ENCODE results near the gene TMEM126B.
"Not testable (repeated sequence)": the region's sequence is repeated elsewhere in the genome, so short reads cannot be mapped to it uniquely, and the experiment has no call there.

The TMEM126B gene

DNA sequence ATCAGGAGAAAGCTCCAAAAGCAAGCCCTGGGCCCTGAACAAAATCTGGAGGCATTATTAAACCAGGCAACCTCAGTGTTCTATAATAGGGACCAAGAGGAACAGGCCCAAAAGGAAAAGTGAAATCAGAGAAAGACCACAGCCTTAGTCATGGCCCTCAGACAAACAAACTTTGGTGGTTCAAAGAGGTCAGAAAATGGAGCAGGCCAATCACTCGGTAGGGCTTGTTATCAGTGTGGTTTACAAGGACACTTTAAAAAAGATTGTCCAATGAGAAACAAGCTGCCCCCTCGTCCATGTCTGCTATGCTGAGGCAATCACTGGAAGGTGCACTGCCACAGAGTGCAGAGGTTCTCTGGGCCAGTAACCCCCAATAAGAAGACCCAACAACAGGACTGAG, 19.1 kb upstream of the TMEM126B start:
- H3K4me3 ChIP-seq (ENCODE audit: low read depth in 1 of 2, low read length in 2 of 2); H3K9me3 ChIP-seq (ENCODE audit: control insufficient read depth in 1 of 2, low read length in 2 of 2); H3K36me3 ChIP-seq (ENCODE audit: control insufficient read depth in 1 of 2, insufficient read depth in 2 of 2, low read length in 2 of 2); H3K27me3 ChIP-seq (ENCODE audit: low read depth, low read length); H3K27ac ChIP-seq (ENCODE audit: low read length); H3K4me1 ChIP-seq (ENCODE audit: control insufficient read depth in 1 of 2, insufficient read depth in 2 of 2, low read length in 2 of 2): not testable (repeated sequence)

DNA sequence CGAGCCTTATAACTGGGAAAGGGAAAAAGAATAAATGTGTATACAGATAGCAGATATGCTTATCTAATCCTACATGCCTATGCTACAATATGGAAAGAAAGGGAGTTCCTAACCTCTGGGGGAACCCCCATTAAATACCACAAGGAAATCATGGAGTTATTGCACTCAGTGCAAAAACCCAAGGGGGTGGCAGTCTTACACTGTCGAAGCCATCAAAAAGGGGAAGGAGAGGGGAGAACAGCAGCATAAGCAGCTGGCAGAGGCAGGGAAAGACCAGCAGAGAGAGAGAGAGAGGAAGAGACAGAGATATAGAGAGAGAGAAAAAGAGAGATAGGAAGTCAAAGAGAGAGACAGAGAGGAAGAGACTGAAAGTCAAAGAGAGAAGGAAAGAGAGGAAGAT, 16.8 kb upstream of the TMEM126B start:
- H3K9me3 ChIP-seq (ENCODE audit: control insufficient read depth in 1 of 2, low read length in 2 of 2); H3K27ac ChIP-seq (ENCODE audit: low read length); H3K4me1 ChIP-seq (ENCODE audit: control insufficient read depth in 1 of 2, insufficient read depth in 2 of 2, low read length in 2 of 2); H3K36me3 ChIP-seq (ENCODE audit: control insufficient read depth in 1 of 2, insufficient read depth in 2 of 2, low read length in 2 of 2); H3K4me3 ChIP-seq (ENCODE audit: low read depth in 1 of 2, low read length in 2 of 2); H3K27me3 ChIP-seq (ENCODE audit: low read depth, low read length): not testable (repeated sequence)

DNA sequence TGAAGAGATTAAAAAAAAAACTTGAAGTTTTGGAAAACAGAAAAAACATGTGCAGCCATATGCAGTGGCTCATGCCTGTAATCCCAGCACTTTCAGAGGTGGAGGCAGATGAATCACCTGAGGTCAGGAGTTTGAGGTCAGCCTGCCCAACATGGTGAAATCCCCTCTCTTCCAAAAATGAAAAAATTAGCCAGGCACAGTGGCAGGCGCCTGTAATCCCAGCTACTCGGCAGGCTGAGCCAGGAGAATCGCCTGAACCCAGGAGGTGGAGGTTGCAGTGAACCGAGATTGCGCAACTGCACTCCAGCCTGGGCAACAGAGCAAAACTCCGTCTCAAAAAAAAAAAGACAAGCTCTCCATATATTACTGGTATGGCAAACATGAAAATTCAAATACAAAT, 8.9 kb upstream of the TMEM126B start:
- Histone ChIP-seq H3K9me3 (ENCODE audit: control insufficient read depth in 1 of 2, low read length in 2 of 2) (no peaks in the 10 kb centered on the region), H3K4me1 (ENCODE audit: control insufficient read depth in 1 of 2, insufficient read depth in 2 of 2, low read length in 2 of 2) (no peaks in the 10 kb centered on the region), H3K27ac (ENCODE audit: low read length) (no peak overlapping the region), H3K27me3 (ENCODE audit: low read depth, low read length) (no peaks in the 10 kb centered on the region), H3K36me3 (ENCODE audit: control insufficient read depth in 1 of 2, insufficient read depth in 2 of 2, low read length in 2 of 2) (no peaks in the 10 kb centered on the region), H3K4me3 (ENCODE audit: low read depth in 1 of 2, low read length in 2 of 2) (no peak overlapping the region)

DNA sequence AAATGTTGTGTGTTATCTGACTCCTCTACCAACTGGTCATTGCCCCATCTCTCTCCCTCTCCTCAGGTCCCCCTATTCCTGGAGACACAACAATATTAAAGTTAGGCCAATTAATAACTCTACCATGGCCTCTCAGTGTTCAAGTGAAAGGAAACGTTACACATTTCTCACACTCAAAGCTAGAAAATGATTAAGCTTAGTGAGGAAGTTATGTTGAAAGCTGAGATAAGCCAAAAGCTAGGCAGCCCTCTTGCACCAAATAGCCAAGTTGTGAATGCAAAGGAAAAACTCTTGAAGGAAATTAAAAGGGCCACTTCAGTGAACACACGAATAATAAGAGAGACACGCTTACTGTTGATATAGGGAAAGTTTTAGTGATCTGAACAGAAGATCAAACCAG, 8.1 kb upstream of the TMEM126B start:
- H3K4me3 ChIP-seq (ENCODE audit: low read depth in 1 of 2, low read length in 2 of 2) = no peak overlapping the region
- H3K36me3 ChIP-seq (ENCODE audit: control insufficient read depth in 1 of 2, insufficient read depth in 2 of 2, low read length in 2 of 2) = no peaks in the 10 kb centered on the region
- no peak overlapping the region for H3K27ac ChIP-seq (ENCODE audit: low read length)
- no peaks in the 10 kb centered on the region for H3K27me3 ChIP-seq (ENCODE audit: low read depth, low read length)
- H3K9me3 ChIP-seq (ENCODE audit: control insufficient read depth in 1 of 2, low read length in 2 of 2) = no peaks in the 10 kb centered on the region
- no peaks in the 10 kb centered on the region for H3K4me1 ChIP-seq (ENCODE audit: control insufficient read depth in 1 of 2, insufficient read depth in 2 of 2, low read length in 2 of 2)

DNA sequence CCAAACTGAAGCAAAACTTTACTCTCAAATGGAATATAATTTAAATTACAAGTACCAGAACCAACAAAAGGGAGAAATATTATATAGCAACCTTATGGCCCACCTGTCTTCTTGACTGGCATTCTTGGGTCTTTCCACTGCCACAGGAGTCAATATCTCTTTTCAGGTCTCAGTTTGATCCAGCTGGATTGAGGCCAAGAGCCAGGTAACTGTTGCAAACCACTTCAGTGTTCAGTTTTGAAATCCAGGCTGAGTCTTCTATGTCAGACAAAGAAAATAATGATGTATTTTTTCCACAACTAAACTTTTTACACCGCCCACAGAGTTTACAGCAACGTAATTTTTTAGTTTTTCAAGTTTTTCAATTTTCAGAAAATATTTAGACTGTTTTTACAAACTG, 1.9 kb upstream of the TMEM126B start:
- Histone ChIP-seq H3K36me3 (ENCODE audit: control insufficient read depth in 1 of 2, insufficient read depth in 2 of 2, low read length in 2 of 2) (peaks cover 0 to 7% of the 10 kb centered on the region in 2 donors), H3K27me3 (ENCODE audit: low read depth, low read length) (no peaks in the 10 kb centered on the region), H3K4me3 (ENCODE audit: low read depth in 1 of 2, low read length in 2 of 2) (peak overlapping the region; percentile 78 to 100), H3K9me3 (ENCODE audit: control insufficient read depth in 1 of 2, low read length in 2 of 2) (no peaks in the 10 kb centered on the region), H3K27ac (ENCODE audit: low read length) (peak overlapping the region; percentile 88), H3K4me1 (ENCODE audit: control insufficient read depth in 1 of 2, insufficient read depth in 2 of 2, low read length in 2 of 2) (peaks cover 5 to 22% of the 10 kb centered on the region in 2 donors)

DNA sequence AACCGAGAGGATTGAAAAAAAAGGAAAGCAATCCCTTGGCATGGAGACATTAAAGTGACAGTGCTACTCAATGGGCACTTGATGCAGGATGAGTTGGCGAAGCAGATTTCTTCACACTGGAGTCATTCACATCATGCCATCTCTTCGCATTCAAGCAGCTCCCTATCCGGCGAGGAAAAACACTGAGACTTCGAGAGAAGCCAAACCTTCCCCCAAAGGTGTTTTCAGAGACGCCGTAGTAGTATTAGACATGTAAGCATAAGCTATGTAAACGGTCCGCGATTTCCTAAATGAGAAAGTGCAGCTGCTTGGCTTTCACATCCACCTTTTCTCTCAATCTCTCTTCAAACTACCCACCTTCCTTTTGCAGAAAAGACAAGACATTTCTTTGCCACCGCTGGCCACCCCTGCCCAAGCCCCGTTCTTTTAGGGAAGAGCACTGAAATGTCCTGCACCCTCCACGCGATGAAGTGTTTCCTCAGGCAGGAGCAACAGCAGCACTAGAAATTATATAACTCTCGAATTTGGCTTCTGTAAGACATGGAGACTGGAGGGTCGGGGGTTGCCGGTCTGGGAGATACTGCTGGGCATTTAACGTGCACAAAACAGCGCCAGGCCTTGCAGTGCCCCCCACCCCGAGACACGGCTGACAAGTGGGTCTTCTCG, 928 bp upstream of the TMEM126B start, which contains the start of gene DLG2:
Gene DLG2, minus strand, starts transcription at position 13 of the 666 bp plus-strand sequence.
- H3K27ac ChIP-seq (ENCODE audit: low read length) = peak within 1 kb of the TSS; percentile 88
- no peaks in the 10 kb centered on the region for H3K9me3 ChIP-seq (ENCODE audit: control insufficient read depth in 1 of 2, low read length in 2 of 2)
- peaks cover 5 to 22% of the 10 kb centered on the region in 2 donors for H3K4me1 ChIP-seq (ENCODE audit: control insufficient read depth in 1 of 2, insufficient read depth in 2 of 2, low read length in 2 of 2)
- H3K27me3 ChIP-seq (ENCODE audit: low read depth, low read length) = no peaks in the 10 kb centered on the region
- peak within 1 kb of the TSS; percentile 78 to 100 for H3K4me3 ChIP-seq (ENCODE audit: low read depth in 1 of 2, low read length in 2 of 2)
- peaks cover 0 to 7% of the 10 kb centered on the region in 2 donors for H3K36me3 ChIP-seq (ENCODE audit: control insufficient read depth in 1 of 2, insufficient read depth in 2 of 2, low read length in 2 of 2)

DNA sequence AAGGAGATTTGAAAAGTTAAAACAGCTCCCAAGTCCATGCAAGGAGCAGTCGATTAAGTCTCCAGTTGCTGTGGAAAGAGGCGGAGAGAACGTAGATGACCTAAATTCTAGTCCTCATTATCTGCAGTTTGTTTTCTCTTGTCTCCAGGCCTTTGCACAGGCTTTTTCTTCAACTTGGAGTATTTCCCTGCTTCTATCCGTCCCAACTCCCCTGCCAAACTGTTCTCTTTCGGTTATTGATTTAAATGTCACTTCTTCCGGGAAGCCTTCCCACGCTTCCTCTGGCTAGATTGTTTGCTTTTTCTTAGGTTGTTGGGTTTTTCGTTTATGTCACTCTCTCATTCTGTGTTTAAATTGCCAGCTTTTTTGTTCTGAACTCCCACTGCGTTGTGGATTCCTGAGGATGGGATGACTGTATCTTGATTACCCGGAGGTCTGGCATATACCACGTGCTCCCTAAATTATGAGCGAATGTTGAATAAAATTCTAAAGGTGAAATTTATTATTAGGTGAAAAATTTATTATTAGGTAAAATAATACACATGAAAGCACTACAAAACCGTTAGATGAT, 463 bp downstream of the TMEM126B start:
- Histone ChIP-seq H3K36me3 (ENCODE audit: control insufficient read depth in 1 of 2, insufficient read depth in 2 of 2, low read length in 2 of 2) (peaks cover under 1 to 8% of the 10 kb centered on the region in 2 donors), H3K4me3 (ENCODE audit: low read depth in 1 of 2, low read length in 2 of 2) (peak overlapping the region; percentile 78 to 100), H3K27me3 (ENCODE audit: low read depth, low read length) (no peaks in the 10 kb centered on the region), H3K27ac (ENCODE audit: low read length) (peak overlapping the region; percentile 89), H3K9me3 (ENCODE audit: control insufficient read depth in 1 of 2, low read length in 2 of 2) (no peaks in the 10 kb centered on the region), H3K4me1 (ENCODE audit: control insufficient read depth in 1 of 2, insufficient read depth in 2 of 2, low read length in 2 of 2) (peaks cover 5 to 22% of the 10 kb centered on the region in 2 donors)

DNA sequence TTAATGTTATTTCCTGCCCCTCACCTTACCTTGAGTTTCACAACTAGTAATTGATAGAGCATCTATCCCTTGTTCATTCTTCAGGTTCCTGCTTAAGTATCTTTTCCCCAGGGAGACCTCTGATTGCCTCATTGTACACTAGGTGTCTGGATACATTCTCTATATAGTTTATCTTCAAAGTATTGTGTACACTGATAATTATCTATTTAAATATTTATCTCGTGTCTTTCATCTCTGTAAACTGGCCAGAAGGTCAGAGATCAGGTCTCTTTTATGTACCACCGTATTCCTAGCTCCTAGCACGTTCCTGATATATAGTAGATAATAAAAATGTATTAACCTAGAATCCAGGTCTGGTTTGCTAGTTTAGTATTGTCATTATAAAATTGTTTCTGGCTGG, 6.4 kb downstream of the TMEM126B start:
- Histone ChIP-seq H3K9me3 (ENCODE audit: control insufficient read depth in 1 of 2, low read length in 2 of 2) (no peaks in the 10 kb centered on the region), H3K36me3 (ENCODE audit: control insufficient read depth in 1 of 2, insufficient read depth in 2 of 2, low read length in 2 of 2) (peaks cover 32 to 42% of the 10 kb centered on the region in 2 donors), H3K4me1 (ENCODE audit: control insufficient read depth in 1 of 2, insufficient read depth in 2 of 2, low read length in 2 of 2) (peaks cover 0 to 8% of the 10 kb centered on the region in 2 donors), H3K27ac (ENCODE audit: low read length) (no peak overlapping the region), H3K27me3 (ENCODE audit: low read depth, low read length) (no peaks in the 10 kb centered on the region), H3K4me3 (ENCODE audit: low read depth in 1 of 2, low read length in 2 of 2) (no peak overlapping the region)

DNA sequence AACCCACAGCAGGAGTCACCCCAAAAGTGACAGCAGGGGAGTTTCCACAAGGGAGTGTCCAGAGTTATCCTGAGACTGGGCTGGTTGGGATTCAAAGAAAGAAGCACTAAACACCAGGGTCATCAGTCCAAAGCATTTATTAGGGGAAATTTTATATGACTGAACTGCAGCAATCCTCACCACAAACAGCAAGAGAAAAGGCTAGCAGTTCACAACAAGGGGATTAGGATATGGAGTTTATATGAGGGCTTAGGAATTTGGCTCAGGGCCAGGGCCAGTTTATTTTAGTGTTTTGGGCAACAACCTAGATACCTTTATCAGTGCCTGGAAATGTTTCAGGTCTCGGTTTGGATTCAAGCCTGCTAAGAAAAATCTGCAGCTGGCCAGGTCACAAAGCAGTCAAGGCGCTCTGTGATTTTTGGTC, 14.8 kb downstream of the TMEM126B start:
- H3K27ac ChIP-seq (ENCODE audit: low read length) = no peak overlapping the region
- no peaks in the 10 kb centered on the region for H3K27me3 ChIP-seq (ENCODE audit: low read depth, low read length)
- no peaks in the 10 kb centered on the region for H3K9me3 ChIP-seq (ENCODE audit: control insufficient read depth in 1 of 2, low read length in 2 of 2)
- H3K4me3 ChIP-seq (ENCODE audit: low read depth in 1 of 2, low read length in 2 of 2) = no peak overlapping the region
- H3K36me3 ChIP-seq (ENCODE audit: control insufficient read depth in 1 of 2, insufficient read depth in 2 of 2, low read length in 2 of 2) = no peaks in the 10 kb centered on the region
- peaks cover 0 to 6% of the 10 kb centered on the region in 2 donors for H3K4me1 ChIP-seq (ENCODE audit: control insufficient read depth in 1 of 2, insufficient read depth in 2 of 2, low read length in 2 of 2)

DNA sequence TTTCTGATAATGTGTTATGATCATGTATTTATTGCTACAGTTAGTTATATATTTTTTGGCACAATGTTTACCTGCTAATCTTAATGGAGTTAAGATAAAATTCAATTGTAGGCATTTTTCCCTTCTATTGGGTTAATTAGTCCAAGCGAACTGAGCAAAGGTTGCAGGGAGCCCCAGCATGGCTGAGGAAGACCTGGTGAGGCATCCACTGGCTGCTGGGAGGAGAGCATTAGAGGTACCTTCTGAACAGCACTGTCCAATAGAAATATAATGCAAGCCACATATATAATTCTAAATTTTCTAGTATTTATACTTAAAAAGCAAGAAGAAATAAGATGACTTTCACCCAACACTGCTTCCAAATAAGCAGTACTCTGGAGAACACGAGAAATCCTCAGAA, 18.7 kb downstream of the TMEM126B start:
- Histone ChIP-seq H3K36me3 (ENCODE audit: control insufficient read depth in 1 of 2, insufficient read depth in 2 of 2, low read length in 2 of 2) (peaks cover 4% of the 10 kb centered on the region in 2 donors), H3K27ac (ENCODE audit: low read length) (peak overlapping the region; percentile 95), H3K27me3 (ENCODE audit: low read depth, low read length) (no peaks in the 10 kb centered on the region), H3K9me3 (ENCODE audit: control insufficient read depth in 1 of 2, low read length in 2 of 2) (no peaks in the 10 kb centered on the region), H3K4me3 (ENCODE audit: low read depth in 1 of 2, low read length in 2 of 2) (peak overlapping the region; percentile 78 to 98), H3K4me1 (ENCODE audit: control insufficient read depth in 1 of 2, insufficient read depth in 2 of 2, low read length in 2 of 2) (peaks cover 11 to 17% of the 10 kb centered on the region in 2 donors)

DNA sequence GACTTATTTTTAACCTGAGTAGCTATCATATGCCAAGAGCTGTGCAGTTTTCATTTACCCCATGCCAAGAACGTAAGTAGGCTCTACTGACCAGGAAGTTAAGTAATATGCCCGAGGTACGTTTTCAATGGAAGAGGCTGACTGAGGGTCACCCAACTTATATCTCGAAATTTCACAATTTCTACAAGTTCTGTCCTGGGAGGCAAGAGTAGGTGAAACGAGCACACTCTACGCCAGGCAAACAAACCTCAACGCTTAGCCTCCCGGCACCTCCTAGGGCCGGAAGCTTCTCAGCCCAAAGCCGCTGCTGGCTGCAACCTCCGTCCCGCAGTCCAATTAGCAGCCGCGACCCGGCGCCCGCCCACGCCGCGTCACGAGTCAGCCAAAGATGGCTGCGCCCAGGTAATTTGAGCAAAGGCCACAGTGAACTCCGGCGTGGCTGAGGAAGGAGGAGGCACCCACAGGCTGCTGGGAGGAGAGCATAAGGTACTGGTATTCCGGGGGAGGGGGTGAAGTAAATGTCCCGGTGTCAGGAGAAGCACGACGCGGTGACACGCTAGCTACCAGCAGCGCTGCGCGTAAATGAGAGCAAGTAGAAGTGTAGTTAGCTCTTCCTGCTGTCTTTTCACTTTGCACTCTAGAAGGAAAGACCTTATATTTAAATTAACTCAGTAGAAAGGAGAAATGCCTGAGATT, 19.4 kb downstream of the TMEM126B start, which contains the start of gene TMEM126A:
Gene TMEM126A, plus strand, starts transcription at position 364 of the 696 bp plus-strand sequence. CDS start 2,289 bp downstream, outside the sequence.
- no peaks in the 10 kb centered on the region for H3K27me3 ChIP-seq (ENCODE audit: low read depth, low read length)
- peaks cover 4% of the 10 kb centered on the region in 2 donors for H3K36me3 ChIP-seq (ENCODE audit: control insufficient read depth in 1 of 2, insufficient read depth in 2 of 2, low read length in 2 of 2)
- no peaks in the 10 kb centered on the region for H3K9me3 ChIP-seq (ENCODE audit: control insufficient read depth in 1 of 2, low read length in 2 of 2)
- peaks cover 11 to 17% of the 10 kb centered on the region in 2 donors for H3K4me1 ChIP-seq (ENCODE audit: control insufficient read depth in 1 of 2, insufficient read depth in 2 of 2, low read length in 2 of 2)
- H3K4me3 ChIP-seq (ENCODE audit: low read depth in 1 of 2, low read length in 2 of 2) = peak within 1 kb of the TSS; percentile 78 to 98
- peak within 1 kb of the TSS; percentile 95 for H3K27ac ChIP-seq (ENCODE audit: low read length)
